H1 (cell line): ENCODE data around the gene SRPRB. TPM values are rescaled to one million over a fixed set of nuclear protein-coding genes. Genes with fewer than 3 reads are reported as not detected.

ENCODE experiments used
- CTCF ChIA-PET: fragments of 300-600 bp; sonication (Branson Sonifier 250); formaldehyde crosslinking; loops from one replicate; lab custom pipeline; 2021; ENCODE audit not compliant: partially characterized antibody; lab: Charles Lee
- POLR2A ChIA-PET: fragments of 300-600 bp; sonication (Branson Sonifier 250); formaldehyde crosslinking; loops from one replicate; lab custom pipeline; 2021; ENCODE audit warnings: inconsistent platforms; ENCODE audit not compliant: partially characterized antibody; lab: Charles Lee
- DNase-seq, 2 experiments: peaks; one replicate each; pipeline versions ENCODE4 v3.0.0 to v3.0.0-alpha.2; 2010 to 2022; ENCODE audit warnings: low spot score in 2 of 2, low read depth in 1 of 2, mixed read lengths in 1 of 2
- FAIRE-seq: peaks from 2 replicates; lab custom pipeline; 2011; peaks lifted over from hg19 to GRCh38; lab: Jason Lieb, UNC
- H2AFZ ChIP-seq: 2 replicates; pipeline ENCODE4 v1.8.1; 2012; ENCODE audit warnings: low read length, inconsistent platforms
- H2AK5ac ChIP-seq: 2 replicates; pipeline ENCODE4 v1.6.1; 2013; ENCODE audit warnings: low read depth, low read length
- H2BK120ac ChIP-seq: replicated peaks from 2 replicates; pipeline ENCODE3; 2013; ENCODE audit warnings: low read depth, low read length, inconsistent platforms
- H2BK12ac ChIP-seq: 2 replicates; pipeline ENCODE4 v1.6.1; 2013; ENCODE audit warnings: low read depth, low read length
- H2BK15ac ChIP-seq: 2 replicates; pipeline ENCODE4 v1.6.1; 2013; ENCODE audit warnings: low read length
- H2BK20ac ChIP-seq: 2 replicates; pipeline ENCODE4 v1.6.1; 2013; ENCODE audit warnings: low read length
- H2BK5ac ChIP-seq: 2 replicates; pipeline ENCODE4 v1.6.1; 2013; ENCODE audit warnings: low read depth, low read length
- H3K14ac ChIP-seq: 2 replicates; pipeline ENCODE4 v1.6.1; 2013; ENCODE audit warnings: inconsistent platforms; ENCODE audit not compliant: insufficient read length
- H3K18ac ChIP-seq: 2 replicates; pipeline ENCODE4 v1.6.1; 2013; ENCODE audit warnings: low read length; ENCODE audit errors: extremely low read depth
- H3K23ac ChIP-seq: 2 replicates; pipeline ENCODE4 v1.6.1; 2013; ENCODE audit warnings: inconsistent platforms; ENCODE audit not compliant: insufficient read length
- H3K23me2 ChIP-seq: 2 replicates; pipeline ENCODE4 v1.6.1; 2013; ENCODE audit warnings: low read depth, low read length
- H3K27ac ChIP-seq: 2 replicates; pipeline ENCODE4 v1.6.1; 2011; ENCODE audit warnings: low read depth, low read length, inconsistent platforms
- H3K27me3 ChIP-seq, 4 experiments: replicated peaks in 1 of 4; 1 replicate in 1 of 4; 2 replicates in 3 of 4; pipeline versions ENCODE4 v1.6.1 to v1.8.1; 2011 to 2013; ENCODE audit warnings: low read length in 3 of 4, mild to moderate bottlenecking in 3 of 4, inconsistent platforms in 2 of 4, mixed read lengths in 2 of 4, moderate library complexity in 1 of 4; ENCODE audit not compliant: control insufficient read depth in 3 of 4, insufficient read depth in 3 of 4; ENCODE audit errors: extremely low read depth in 1 of 4
- H3K36me3 ChIP-seq, 4 experiments: 2 replicates each; pipeline versions ENCODE4 v1.6.1 to v1.8.1; 2011 to 2013; ENCODE audit warnings: mild to moderate bottlenecking in 4 of 4, low read length in 3 of 4, moderate library complexity in 2 of 4, control low read depth in 1 of 4, inconsistent platforms in 1 of 4; ENCODE audit not compliant: insufficient read depth in 4 of 4, control insufficient read depth in 2 of 4
- H3K4ac ChIP-seq: replicated peaks from 2 replicates; pipeline ENCODE3; 2013; ENCODE audit warnings: low read length, low read depth, mixed read lengths, inconsistent platforms; ENCODE audit not compliant: insufficient read length
- H3K4me1 ChIP-seq, 4 experiments: replicated peaks in 1 of 4; 1 replicate in 1 of 4; 2 replicates in 3 of 4; pipeline versions ENCODE4 v1.6.1 to v1.8.1; 2011 to 2013; ENCODE audit warnings: low read length in 3 of 4, inconsistent platforms in 2 of 4, mixed read lengths in 1 of 4; ENCODE audit not compliant: insufficient read depth in 4 of 4, control insufficient read depth in 3 of 4
- H3K4me2 ChIP-seq, 2 experiments: 2 replicates each; pipeline versions ENCODE4 v1.6.1 to v1.8.1; 2011 to 2013; ENCODE audit warnings: low read depth in 2 of 2, low read length in 2 of 2, control low read depth in 1 of 2, inconsistent platforms in 1 of 2, mild to moderate bottlenecking in 1 of 2; ENCODE audit not compliant: insufficient read depth in 1 of 2
- H3K4me3 ChIP-seq, 4 experiments: fragments of 200-600, 300-600 bp in 1 of 4; sonication (generic), shearing (Covaris generic), sonication (Bioruptor Twin) in 1 of 4; 2 replicates each; pipeline versions ENCODE4 v1.5.1 to v1.8.1; 2011 to 2016; ENCODE audit warnings: low read length in 4 of 4, low read depth in 3 of 4, control low read depth in 2 of 4, inconsistent platforms in 2 of 4, mild to moderate bottlenecking in 2 of 4, mixed read lengths in 1 of 4, moderate library complexity in 1 of 4; ENCODE audit not compliant: insufficient read depth in 2 of 4; ENCODE audit errors: extremely low read depth in 1 of 4
- H3K56ac ChIP-seq: replicated peaks from 2 replicates; pipeline ENCODE3; 2013; ENCODE audit warnings: low read depth, mild to moderate bottlenecking, mixed read lengths, low read length, inconsistent platforms; ENCODE audit not compliant: insufficient read length
- H3K79me1 ChIP-seq: 2 replicates; pipeline ENCODE4 v1.6.1; 2013; ENCODE audit warnings: low read depth, low read length, control low read depth
- H3K79me2 ChIP-seq, 2 experiments: 2 replicates each; pipeline versions ENCODE4 v1.6.1 to v1.8.1; 2012 to 2013; ENCODE audit warnings: low read length in 2 of 2, mild to moderate bottlenecking in 2 of 2, inconsistent platforms in 1 of 2; ENCODE audit not compliant: insufficient read depth in 2 of 2, control insufficient read depth in 1 of 2
- H3K9ac ChIP-seq, 4 experiments: replicated peaks in 1 of 4; 1 replicate in 1 of 4; 2 replicates in 3 of 4; pipeline versions ENCODE4 v1.6.1 to v1.8.1; 2011 to 2013; ENCODE audit warnings: low read depth in 3 of 4, low read length in 3 of 4, control low read depth in 2 of 4, mild to moderate bottlenecking in 2 of 4, moderate library complexity in 2 of 4, inconsistent platforms in 1 of 4; ENCODE audit errors: extremely low read depth in 1 of 4
- H3K9me3 ChIP-seq, 2 experiments: 2 replicates each; pipeline versions ENCODE4 v1.6.1 to v1.8.1; 2012 to 2013; ENCODE audit warnings: mild to moderate bottlenecking in 2 of 2, moderate library complexity in 2 of 2, control low read depth in 1 of 2, inconsistent platforms in 1 of 2, low read depth in 1 of 2, low read length in 1 of 2, mixed read lengths in 1 of 2; ENCODE audit not compliant: insufficient read depth in 2 of 2
- H4K20me1 ChIP-seq, 2 experiments: replicated peaks in 1 of 2; 2 replicates each; pipeline versions ENCODE3 to v1.8.1; 2011 to 2013; ENCODE audit warnings: inconsistent platforms in 2 of 2, low read length in 2 of 2, mild to moderate bottlenecking in 1 of 2; ENCODE audit not compliant: insufficient read depth in 2 of 2, control insufficient read depth in 1 of 2
- H4K5ac ChIP-seq: 2 replicates; pipeline ENCODE4 v1.6.1; 2013; ENCODE audit warnings: low read length, low read depth, mixed read lengths, inconsistent platforms; ENCODE audit not compliant: insufficient read length
- H4K8ac ChIP-seq: 2 replicates; pipeline ENCODE4 v1.8.0; 2013; ENCODE audit warnings: mild to moderate bottlenecking, moderate library complexity, low read length, inconsistent platforms; ENCODE audit not compliant: insufficient read depth; ENCODE audit errors: extremely low read depth
- H4K91ac ChIP-seq: replicated peaks from 2 replicates; pipeline ENCODE3; 2013; ENCODE audit warnings: low read length, mixed read lengths, inconsistent platforms; ENCODE audit not compliant: insufficient read length
- CHD1 ChIP-seq: IDR thresholded peaks from 2 replicates; pipeline ENCODE4 v1.6.1; 2012; ENCODE audit warnings: low read depth, low read length, improper control_type of control experiment
- KDM1A ChIP-seq: fragments of 200-600, 300-600 bp; sonication (generic); IDR thresholded peaks from 2 replicates; pipeline ENCODE4 v1.7.1; 2016; ENCODE audit warnings: mild to moderate bottlenecking, low read length, borderline replicate concordance
- POLR2AphosphoS5 ChIP-seq: IDR thresholded peaks from 2 replicates; pipeline ENCODE4 v1.6.1; 2011; ENCODE audit warnings: low read depth, low read length
- RNF2 ChIP-seq: fragments of 200-900, 300-1000 bp; sonication (generic); IDR thresholded peaks from 2 replicates; pipeline ENCODE4 v1.7.1; 2016; ENCODE audit warnings: borderline replicate concordance, low read depth, mild to moderate bottlenecking, antibody characterized with exemption, low read length; ENCODE audit not compliant: poor library complexity, severe bottlenecking; ENCODE audit errors: missing control alignments
- SAP30 ChIP-seq: fragments of 300-600 bp; sonication (generic); IDR thresholded peaks from 2 replicates; pipeline ENCODE4 v1.7.1; 2012; ENCODE audit warnings: low read length, moderate library complexity, mild to moderate bottlenecking, inconsistent platforms; ENCODE audit not compliant: insufficient read depth, insufficient replicate concordance
- SIX5 ChIP-seq: IDR thresholded peaks from 2 replicates; pipeline ENCODE4 v1.6.1; 2011; ENCODE audit warnings: mild to moderate bottlenecking, low read depth, low read length
- SP2 ChIP-seq: IDR thresholded peaks from 2 replicates; pipeline ENCODE4 v1.6.1; 2012; ENCODE audit warnings: mild to moderate bottlenecking, low read length, inconsistent platforms
- TBP ChIP-seq: IDR thresholded peaks from 2 replicates; pipeline ENCODE4 v1.6.1; 2011; ENCODE audit warnings: low read depth, low read length, improper control_type of control experiment
- TEAD4 ChIP-seq: IDR thresholded peaks from 2 replicates; pipeline ENCODE4 v1.6.1; 2012; ENCODE audit warnings: low read depth, low read length, inconsistent platforms, mixed read lengths
- YY1 ChIP-seq: IDR thresholded peaks from 2 replicates; pipeline ENCODE4 v1.6.1; 2011; ENCODE audit warnings: low read depth, mild to moderate bottlenecking, low read length
- WGBS, 2 experiments: shearing (Covaris generic) in 1 of 2; methylation state at CpG; one replicate each; pipeline versions ENCODE4 v1.1.6 to v1.1.7; 2013 to 2015; ENCODE audit warnings: low lambda C conversion rate in 2 of 2, mixed read lengths in 2 of 2, inconsistent platforms in 1 of 2, low coverage in 1 of 2, missing lambda C conversion rate in 1 of 2; ENCODE audit not compliant: insufficient replicate concordance in 2 of 2, insufficient coverage in 1 of 2, insufficient read length in 1 of 2; ENCODE audit errors: extremely low coverage in 1 of 2, missing lambda C conversion rate in 1 of 2; 5-methylcytosine and 5-hydroxymethylcytosine counted together
- polyA plus RNA-seq, 7 experiments: library from polyadenylated mRNA; depleted of rRNA in 3 of 7; stranded (reverse) in 5 of 7; unstranded in 2 of 7; fragments of >200 nt in 5 of 7; fragments of 200-250 nt in 2 of 7; gene quantifications; 1 replicate in 5 of 7; 2 replicates in 1 of 7; 4 replicates in 1 of 7; pipeline versions ENCODE4 v1.2.1 to v1.2.3, GENCODE V29; 2011 to 2013; ENCODE audit warnings: missing spikeins in 2 of 7, mixed read lengths in 2 of 7
- total RNA-seq: library from RNA; stranded (reverse); fragmentation: NEBNext Ultra II Directional; extraction: Animal tissue kit (Norgen Biotek cat#: 25700); gene quantifications from 2 replicates; pipeline ENCODE4 v1.2.1, GENCODE V29; 2021

SRPRB gene
- total and polyA plus RNA-seq, 2 of the 8 experiments (the other 6 are each of a cell fraction or from before 2014, with no cell fraction given), result 15.9 to 49.8 TPM

GRCh38 chr3:133758964-133759739 is 46.5 kb upstream of the SRPRB start:
- TF ChIP-seq SAP30, result no peak
- no peak for TF ChIP-seq CHD1
- no peak for TF ChIP-seq RNF2
- no peak for TF ChIP-seq YY1
- TF ChIP-seq KDM1A, result no peak
- no peak for TF ChIP-seq SP2
- no peak for TF ChIP-seq TEAD4
- TF ChIP-seq POLR2AphosphoS5, result no peak
- no peak for TF ChIP-seq SIX5
- TF ChIP-seq TBP, result no peak
- no peak overlapping the region for H4K5ac ChIP-seq
- H3K4ac ChIP-seq, result no peak overlapping the region
- no peak overlapping the region for H2BK15ac ChIP-seq
- H2BK120ac ChIP-seq, result no peak overlapping the region
- CTCF ChIA-PET, result no interaction called here
- H2AK5ac ChIP-seq, result no peak overlapping the region
- H4K91ac ChIP-seq, result no peak overlapping the region
- H3K4me2 ChIP-seq, result peak overlapping the region in 1 of 2 experiments; percentile 32; a peak in 1 of 4 replicates
- H3K27ac ChIP-seq, result no peak overlapping the region
- H3K79me1 ChIP-seq, result no peaks in the 10 kb centered on the region
- no peak overlapping the region for H4K8ac ChIP-seq
- no peak overlapping the region for H3K14ac ChIP-seq
- FAIRE-seq (no peak), DNase-seq (no peak)
- no peaks in the 10 kb centered on the region; a peak in 1 of 7 replicates for H3K27me3 ChIP-seq
- no peaks in the 10 kb centered on the region for H4K20me1 ChIP-seq
- H3K56ac ChIP-seq, result no peak overlapping the region
- H3K4me1 ChIP-seq, result peaks cover 0 to 8% (median under 1%) of the 10 kb centered on the region in 4 experiments; a peak in 2 of 7 replicates
- POLR2A ChIA-PET, result no interaction called here
- no peaks in the 10 kb centered on the region for H3K9me3 ChIP-seq
- H3K4me3 ChIP-seq, result no peak overlapping the region
- no peaks in the 10 kb centered on the region for H3K23me2 ChIP-seq
- H3K23ac ChIP-seq, result no peak overlapping the region
- no peaks in the 10 kb centered on the region for H3K36me3 ChIP-seq
- no peak overlapping the region for H3K18ac ChIP-seq
- H2AFZ ChIP-seq, result peak overlapping the region; percentile 3; the same call in 1 of the 2 replicates
- H3K9ac ChIP-seq, result no peak overlapping the region; a peak in 1 of 7 replicates
- 91% methylated on average over 9 of the region's 9 CpGs; no CpG with 5 or more reads in 1 of the 2 experiments for WGBS, 2 experiments
- H2BK12ac ChIP-seq, result no peak overlapping the region
- H2BK5ac ChIP-seq, result no peak overlapping the region
- no peak overlapping the region for H2BK20ac ChIP-seq
- H3K79me2 ChIP-seq, result no peaks in the 10 kb centered on the region
